ENCODE results near the gene SFXN5.

Gene SFXN5

GRCh38 chr2:72971036-72971435 is 100.5 kb downstream of the SFXN5 start:
- Histone ChIP-seq H3K27me3 (ENCODE audit: insufficient read depth, low read depth) (no peaks in the 10 kb centered on the region), H3K36me3 (ENCODE audit: insufficient read depth) (no peaks in the 10 kb centered on the region), H3K79me2 (ENCODE audit: insufficient read depth, low read depth) (no peaks in the 10 kb centered on the region), H3K4me2 (no peak overlapping the region), H3K4me1 (ENCODE audit: low read depth, poor library complexity, severe bottlenecking) (no peaks in the 10 kb centered on the region), H2AFZ (ENCODE audit: low read depth) (no peak overlapping the region), H4K20me1 (ENCODE audit: insufficient read depth) (no peaks in the 10 kb centered on the region), H3K9ac (no peak overlapping the region), H3K27ac (no peak overlapping the region), H3K4me3 (IDR thresholded peaks at IDR 0.05; ENCODE audit: insufficient read depth, low read depth, low read length) (no peak overlapping the region)
- no peak for TF ChIP-seq CTCF (conservative IDR thresholded peaks at IDR 0.05; ENCODE audit: low read depth, low read length)

- H3K79me2 ChIP-seq (ENCODE audit: insufficient read depth, low read depth): no peaks in the 10 kb centered on the region
- TF ChIP-seq CTCF (conservative IDR thresholded peaks at IDR 0.05; ENCODE audit: low read depth, low read length): no peak
- no peak overlapping the region for H3K27ac ChIP-seq
- H3K4me1 ChIP-seq (ENCODE audit: low read depth, poor library complexity, severe bottlenecking): no peaks in the 10 kb centered on the region
- H2AFZ ChIP-seq (ENCODE audit: low read depth): no peak overlapping the region
- no peak overlapping the region for H3K4me3 ChIP-seq (IDR thresholded peaks at IDR 0.05; ENCODE audit: insufficient read depth, low read depth, low read length)
- H3K4me2 ChIP-seq: no peak overlapping the region
- no peaks in the 10 kb centered on the region for H3K27me3 ChIP-seq (ENCODE audit: insufficient read depth, low read depth)
- H3K9ac ChIP-seq: no peak overlapping the region
- H3K36me3 ChIP-seq (ENCODE audit: insufficient read depth): no peaks in the 10 kb centered on the region
- H4K20me1 ChIP-seq (ENCODE audit: insufficient read depth): no peaks in the 10 kb centered on the region
Observed at GRCh38 chr2:72969706-72970105, 101.8 kb downstream of the SFXN5 start.

GRCh38 chr2:72968286-72968685 is 103.2 kb downstream of the SFXN5 start:
- Histone ChIP-seq H3K79me2 (ENCODE audit: insufficient read depth, low read depth) (no peaks in the 10 kb centered on the region), H3K9ac (no peak overlapping the region), H4K20me1 (ENCODE audit: insufficient read depth) (no peaks in the 10 kb centered on the region), H2AFZ (ENCODE audit: low read depth) (no peak overlapping the region), H3K27ac (no peak overlapping the region), H3K27me3 (ENCODE audit: insufficient read depth, low read depth) (no peaks in the 10 kb centered on the region), H3K4me1 (ENCODE audit: low read depth, poor library complexity, severe bottlenecking) (no peaks in the 10 kb centered on the region), H3K4me3 (IDR thresholded peaks at IDR 0.05; ENCODE audit: insufficient read depth, low read depth, low read length) (no peak overlapping the region), H3K4me2 (no peak overlapping the region), H3K36me3 (ENCODE audit: insufficient read depth) (no peaks in the 10 kb centered on the region)
- no peak for TF ChIP-seq CTCF (conservative IDR thresholded peaks at IDR 0.05; ENCODE audit: low read depth, low read length)

GRCh38 chr2:72965770-72966450 is 105.6 kb downstream of the SFXN5 start:
- H3K4me1 ChIP-seq (ENCODE audit: low read depth, poor library complexity, severe bottlenecking): no peaks in the 10 kb centered on the region
- no peaks in the 10 kb centered on the region for H4K20me1 ChIP-seq (ENCODE audit: insufficient read depth)
- H3K4me3 ChIP-seq (IDR thresholded peaks at IDR 0.05; ENCODE audit: insufficient read depth, low read depth, low read length): no peak overlapping the region
- H3K27me3 ChIP-seq (ENCODE audit: insufficient read depth, low read depth): no peaks in the 10 kb centered on the region
- no peak overlapping the region for H2AFZ ChIP-seq (ENCODE audit: low read depth)
- H3K79me2 ChIP-seq (ENCODE audit: insufficient read depth, low read depth): no peaks in the 10 kb centered on the region
- H3K27ac ChIP-seq: no peak overlapping the region
- no peaks in the 10 kb centered on the region for H3K36me3 ChIP-seq (ENCODE audit: insufficient read depth)
- TF ChIP-seq CTCF (conservative IDR thresholded peaks at IDR 0.05; ENCODE audit: low read depth, low read length): no peak
- H3K4me2 ChIP-seq: no peak overlapping the region
- H3K9ac ChIP-seq: no peak overlapping the region

Measured in KMS-11 (cell line).